Peyer's patch (tissue), 4 donors: ENCODE results near the gene PTPRM.

Experiments used
- CTCF ChIP-seq, 6 experiments: fragments of 450-650 bp in 4 of 6; fragments of 200-600 bp in 2 of 6; sonication (generic) in 1 of 6; IDR thresholded peaks; one replicate each; pipeline ENCODE4 v1.5.1; 2017 to 2019; ENCODE audit warnings: antibody characterized with exemption in 6 of 6, mild to moderate bottlenecking in 3 of 6, moderate library complexity in 1 of 6
- POLR2A ChIP-seq, 2 donors: fragments of 450-650 bp; IDR thresholded peaks; one replicate each; pipeline ENCODE4 v1.5.1; 2017; ENCODE audit warnings: antibody characterized with exemption in 2 of 2, mild to moderate bottlenecking in 2 of 2, moderate library complexity in 2 of 2

DNA sequence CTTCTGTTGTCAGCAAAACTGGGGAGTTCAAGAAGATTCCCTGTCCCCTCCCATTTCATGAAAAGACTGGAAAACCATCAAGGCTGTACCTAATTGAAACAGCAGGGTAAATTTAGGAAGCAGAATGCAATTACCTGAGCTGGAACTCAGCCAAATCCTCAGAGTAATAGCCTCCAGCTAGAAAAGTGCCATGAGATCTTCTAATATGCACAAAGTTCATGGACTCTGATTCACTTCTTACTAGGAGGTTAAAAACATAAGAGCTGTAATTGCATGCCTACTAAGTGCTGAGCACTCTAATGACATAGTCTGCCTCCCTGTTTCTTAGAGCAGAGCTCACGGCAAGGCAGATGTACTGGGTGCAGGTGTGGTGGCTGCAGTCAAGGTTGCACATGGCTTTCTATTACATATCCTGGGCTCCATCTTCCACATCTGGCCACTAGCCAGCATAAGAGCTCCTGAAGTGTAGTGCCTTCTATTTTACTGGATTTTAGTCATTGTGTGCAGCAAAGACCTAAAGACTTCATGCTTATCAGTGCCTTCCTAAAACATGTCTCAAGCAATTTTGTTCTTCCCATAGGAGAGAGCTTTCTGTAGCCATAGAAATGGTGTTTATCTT lies 341.7 kb downstream of the PTPRM start:
- no peak for TF ChIP-seq CTCF (IDR thresholded peaks at IDR 0.05)
- TF ChIP-seq POLR2A (IDR thresholded peaks at IDR 0.05) = no peak
